A549 (cell line): ENCODE data around the gene FIGN. TPM values are rescaled to one million over a fixed set of nuclear protein-coding genes. Genes with fewer than 3 reads are reported as not detected.

ENCODE experiments used
- ATAC-seq, 2 experiments: fragments of 200-7000 bp in 1 of 2; fragments of >200 bp in 1 of 2; cut with Nextera tagmentation in 1 of 2; cut with Tn5 transposase in 1 of 2; 3 replicates each; pipeline versions ENCODE4 v1.8.0 to v1.9.1; 2018 to 2020; ENCODE audit warnings: mild to moderate bottlenecking in 1 of 2, moderate library complexity in 1 of 2
- CTCF ChIA-PET: fragments of 300-600 bp; sonication (Branson Sonifier 250); formaldehyde crosslinking; extraction: SDS; loops from one replicate; lab custom pipeline; 2021; ENCODE audit warnings: antibody characterized with exemption, inconsistent platforms; lab: Yijun Ruan, JAX
- POLR2A ChIA-PET: fragments of 350-600 bp; formaldehyde crosslinking; extraction: SDS; loops from one replicate; lab custom pipeline; 2021; ENCODE audit warnings: antibody characterized with exemption, inconsistent platforms; lab: Yijun Ruan, JAX
- DNase-seq, 2 experiments: peaks; one replicate each; pipeline versions ENCODE4 v3.0.0 to v3.0.0-alpha.2; 2011 to 2016; ENCODE audit warnings: low read depth in 1 of 2, low spot score in 1 of 2
- FAIRE-seq: peaks from 2 replicates; lab custom pipeline; 2011; peaks lifted over from hg19 to GRCh38; lab: Jason Lieb, UNC
- H3K27ac ChIP-seq, 2 experiments: fragments of >200 bp; sonication (Bioruptor Twin); formaldehyde crosslinking; 3 replicates each; pipeline ENCODE4 v1.5.1; 2016 to 2017
- H3K4me1 ChIP-seq: fragments of >200 bp; sonication (Bioruptor Twin); formaldehyde crosslinking; 3 replicates; pipeline ENCODE4 v1.6.1; 2016
- H3K4me2 ChIP-seq: fragments of >200 bp; sonication (Bioruptor Twin); formaldehyde crosslinking; 3 replicates; pipeline ENCODE4 v1.6.1; 2016
- H3K4me3 ChIP-seq: fragments of >200 bp; sonication (Bioruptor Twin); formaldehyde crosslinking; 3 replicates; pipeline ENCODE4 v1.5.1; 2016
- H3K9me3 ChIP-seq: fragments of >200 bp; sonication (Bioruptor Twin); formaldehyde crosslinking; 3 replicates; pipeline ENCODE4 v1.6.1; 2016
- CBX8 ChIP-seq: fragments of 200-600 bp; sonication (generic); IDR thresholded peaks from 2 replicates; pipeline ENCODE4 v1.6.1; 2016
- EHF ChIP-seq: fragments of 250-450 bp; sonication (Bioruptor Pico); IDR thresholded peaks from 2 replicates; pipeline ENCODE4 v1.5.0; 2020; ENCODE audit warnings: mild to moderate bottlenecking
- EHMT2 ChIP-seq: fragments of 200-600 bp; sonication (generic); IDR thresholded peaks from 2 replicates; pipeline ENCODE4 v1.6.1; 2016; ENCODE audit warnings: antibody characterized with exemption, low read depth, mild to moderate bottlenecking, moderate library complexity
- EP300 ChIP-seq, 2 experiments: fragments of >200 bp; sonication (Bioruptor Twin); formaldehyde crosslinking; IDR thresholded peaks; 2 replicates in 1 of 2; 3 replicates in 1 of 2; pipeline ENCODE4 v1.6.1; 2016 to 2017
- FOXS1 ChIP-seq: fragments of 250-450 bp; sonication (Bioruptor Pico); IDR thresholded peaks from 2 replicates; pipeline ENCODE4 v1.5.0; 2020; ENCODE audit warnings: mild to moderate bottlenecking, moderate library complexity
- HOXB5 ChIP-seq: fragments of 250-450 bp; sonication (Bioruptor Pico); IDR thresholded peaks from 2 replicates; pipeline ENCODE4 v1.5.0; 2020; ENCODE audit warnings: mild to moderate bottlenecking, moderate library complexity
- KDM5A ChIP-seq: fragments of 200-600 bp; sonication (generic); IDR thresholded peaks from 2 replicates; pipeline ENCODE4 v1.6.1; 2016; ENCODE audit warnings: antibody characterized with exemption, mild to moderate bottlenecking
- MAFK ChIP-seq: fragments of 450-650 bp; IDR thresholded peaks from 2 replicates; pipeline ENCODE4 v1.6.1; 2014; ENCODE audit not compliant: partially characterized antibody
- NFE2L2 ChIP-seq: fragments of 150-350 bp; conservative IDR thresholded peaks from 2 replicates; pipeline ENCODE4 v1.6.1; 2014; ENCODE audit warnings: low read length
- PHF8 ChIP-seq: fragments of 200-600 bp; sonication (generic); IDR thresholded peaks from 2 replicates; pipeline ENCODE4 v1.6.1; 2016; ENCODE audit warnings: low read depth, mild to moderate bottlenecking, antibody characterized with exemption, moderate library complexity, borderline replicate concordance
- POLR2A ChIP-seq: IDR thresholded peaks from 2 replicates; pipeline ENCODE4 v1.6.1; 2012; ENCODE audit warnings: mild to moderate bottlenecking, low read length
- POLR2AphosphoS2 ChIP-seq: conservative IDR thresholded peaks from 2 replicates; pipeline ENCODE4 v1.6.1; 2012; ENCODE audit warnings: low read length, improper control_type of control experiment, inconsistent platforms
- RARB ChIP-seq: fragments of 250-450 bp; sonication (Bioruptor Pico); IDR thresholded peaks from 2 replicates; pipeline ENCODE4 v1.8.0; 2021; ENCODE audit warnings: mild to moderate bottlenecking, moderate library complexity
- ZFP36 ChIP-seq: fragments of 450-650 bp; IDR thresholded peaks from 2 replicates; pipeline ENCODE4 v1.6.1; 2014; ENCODE audit warnings: borderline replicate concordance; ENCODE audit not compliant: partially characterized antibody
- ZNF302 ChIP-seq: fragments of 250-450 bp; sonication (Bioruptor Pico); IDR thresholded peaks from 2 replicates; pipeline ENCODE4 v1.9.0; 2021; ENCODE audit warnings: inconsistent platforms, mild to moderate bottlenecking, moderate library complexity
- WGBS: methylation state at CpG from one replicate; pipeline ENCODE4 v1.1.6; 2017; ENCODE audit errors: missing lambda C conversion rate; 5-methylcytosine and 5-hydroxymethylcytosine counted together
- polyA plus RNA-seq, 4 experiments: library from polyadenylated mRNA; depleted of rRNA in 3 of 4; stranded (reverse); fragments of >200 nt; fragmentation: RNase III in 1 of 4; extraction: RNeasy Plus Mini Kit Qiagen cat#74134 plus additional on column Dnase treatment in 1 of 4; gene quantifications; 2 replicates in 3 of 4; 3 replicates in 1 of 4; pipeline ENCODE4 v1.2.3, GENCODE V29; 2011 to 2017
- TF ChIP-seq, protein P1 (sequence below): fragments of 250-450 bp; sonication (Bioruptor Pico); IDR thresholded peaks from 2 replicates; pipeline ENCODE4 v1.5.0; 2021; ENCODE audit warnings: mild to moderate bottlenecking, moderate library complexity, borderline replicate concordance
- TF ChIP-seq, protein P2 (sequence below): fragments of 250-450 bp; sonication (Bioruptor Pico); IDR thresholded peaks from 2 replicates; pipeline ENCODE4 v1.5.0; 2020; ENCODE audit warnings: low read depth, mild to moderate bottlenecking, moderate library complexity
- TF ChIP-seq, protein P3 (sequence below): fragments of 150-350 bp; IDR thresholded peaks from 2 replicates; pipeline ENCODE4 v1.6.1; 2014; ENCODE audit warnings: low read depth, mild to moderate bottlenecking, low read length
- TF ChIP-seq, protein P4 (sequence below): fragments of >200 bp; sonication (Bioruptor Twin); formaldehyde crosslinking; IDR thresholded peaks from 3 replicates; pipeline ENCODE4 v1.6.1; 2016
- TF ChIP-seq, protein P5 (sequence below): IDR thresholded peaks from 2 replicates; pipeline ENCODE4 v1.6.1; 2012; ENCODE audit warnings: low read depth, borderline replicate concordance
- TF ChIP-seq, protein P6 (sequence below): fragments of >200 bp; sonication (Bioruptor Twin); formaldehyde crosslinking; IDR thresholded peaks from 3 replicates; pipeline ENCODE4 v1.5.1; 2016

The FIGN gene
- polyA plus RNA-seq, 2 of the 4 experiments (the other 2 are of a cell fraction), result 1.9 to 3.8 TPM

DNA sequence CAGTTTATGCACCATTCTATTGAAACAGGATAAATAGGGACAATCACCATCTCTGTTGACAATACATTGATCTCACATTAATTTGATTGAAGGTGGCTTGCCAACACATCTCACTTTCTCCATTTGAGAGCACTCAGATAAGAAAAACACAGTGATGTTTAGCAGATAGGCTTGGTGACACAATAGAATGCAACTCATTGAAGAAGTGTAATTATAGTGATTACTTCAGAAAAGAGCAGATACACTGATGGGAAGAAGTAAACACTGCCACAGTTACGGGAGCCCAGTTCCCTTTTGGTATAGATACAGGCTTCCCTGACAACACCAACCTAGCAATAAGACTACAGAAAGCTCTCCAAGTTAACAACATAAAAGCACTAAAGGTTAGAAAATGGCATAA, 89.1 kb downstream of the FIGN start (continued):
- TF ChIP-seq, protein P1, sequence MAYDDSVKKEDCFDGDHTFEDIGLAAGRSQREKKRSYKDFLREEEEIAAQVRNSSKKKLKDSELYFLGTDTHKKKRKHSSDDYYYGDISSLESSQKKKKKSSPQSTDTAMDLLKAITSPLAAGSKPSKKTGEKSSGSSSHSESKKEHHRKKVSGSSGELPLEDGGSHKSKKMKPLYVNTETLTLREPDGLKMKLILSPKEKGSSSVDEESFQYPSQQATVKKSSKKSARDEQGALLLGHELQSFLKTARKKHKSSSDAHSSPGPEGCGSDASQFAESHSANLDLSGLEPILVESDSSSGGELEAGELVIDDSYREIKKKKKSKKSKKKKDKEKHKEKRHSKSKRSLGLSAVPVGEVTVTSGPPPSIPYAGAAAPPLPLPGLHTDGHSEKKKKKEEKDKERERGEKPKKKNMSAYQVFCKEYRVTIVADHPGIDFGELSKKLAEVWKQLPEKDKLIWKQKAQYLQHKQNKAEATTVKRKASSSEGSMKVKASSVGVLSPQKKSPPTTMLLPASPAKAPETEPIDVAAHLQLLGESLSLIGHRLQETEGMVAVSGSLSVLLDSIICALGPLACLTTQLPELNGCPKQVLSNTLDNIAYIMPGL, result no peak
- no peak for TF ChIP-seq HOXB5

DNA sequence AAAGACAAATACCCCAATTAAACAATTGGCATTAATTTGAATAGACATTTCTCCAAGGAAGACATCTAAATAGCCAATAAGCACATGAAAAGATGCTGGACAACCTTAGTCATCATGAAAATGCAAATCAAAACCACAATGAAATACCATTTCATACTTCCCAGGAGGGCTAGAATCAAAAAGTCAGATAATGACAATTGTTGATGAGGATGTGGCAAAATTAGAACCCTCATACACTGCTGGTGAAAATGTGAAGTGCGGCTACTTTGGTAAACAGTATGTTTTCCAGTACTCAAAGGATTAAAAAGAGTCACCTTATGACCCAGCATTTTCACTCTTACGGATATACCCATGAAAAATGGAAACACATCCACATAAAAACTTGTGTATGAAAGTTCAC, 91.6 kb downstream of the FIGN start:
- Histone ChIP-seq H3K4me2 (no peak overlapping the region), H3K4me3 (no peak overlapping the region), H3K27ac (no peak overlapping the region), H3K4me1 (no peaks in the 10 kb centered on the region), H3K9me3 (no peaks in the 10 kb centered on the region)
- ATAC-seq (0 out of 6 replicates have a peak, but pooled peaks of 1 of the 2 experiments have one; percentile 40), DNase-seq (no peak), FAIRE-seq (no peak)
- ChIA-PET CTCF (interaction anchor here (0.6 kb wide), 1 partner anchor 1120 kb away, joined by 3 read pairs; no protein-coding TSS in a partner anchor), POLR2A (no interaction called here)
- TF ChIP-seq NFE2L2, result no peak
- 84% methylated on average over 2 of the region's 2 CpGs for WGBS

DNA sequence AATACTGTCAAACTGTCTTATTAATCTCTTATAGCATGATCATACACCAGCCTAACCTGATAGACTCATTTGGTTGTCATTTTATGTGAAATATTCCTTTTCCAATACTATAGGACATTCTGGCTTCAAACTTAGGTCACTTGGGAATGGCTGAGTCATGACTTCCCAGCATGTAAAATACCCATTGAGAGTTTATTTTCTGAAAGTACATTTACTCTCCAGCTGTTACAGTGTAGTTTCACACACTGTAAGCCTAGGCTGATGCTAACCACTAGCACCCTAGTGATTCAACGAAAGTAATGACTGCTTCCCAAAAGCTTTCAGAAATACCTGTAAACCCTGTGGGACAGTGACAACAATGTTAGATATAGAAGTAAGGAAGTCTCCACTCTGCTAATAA, 93.8 kb downstream of the FIGN start:
- H3K4me2 ChIP-seq, result no peak overlapping the region
- ATAC-seq (no peak), DNase-seq (no peak), FAIRE-seq (no peak)
- CTCF ChIA-PET, result no interaction called here
- H3K4me1 ChIP-seq, result no peaks in the 10 kb centered on the region
- H3K27ac ChIP-seq, result 0 out of 6 replicates have a peak overlapping the region, but pooled peaks of 1 of the 2 experiments have one; percentile 29
- H3K4me3 ChIP-seq, result no peak overlapping the region
- no peaks in the 10 kb centered on the region for H3K9me3 ChIP-seq
- TF ChIP-seq EHF (CRISPR knock-in tag), result no peak
- TF ChIP-seq, protein P2, sequence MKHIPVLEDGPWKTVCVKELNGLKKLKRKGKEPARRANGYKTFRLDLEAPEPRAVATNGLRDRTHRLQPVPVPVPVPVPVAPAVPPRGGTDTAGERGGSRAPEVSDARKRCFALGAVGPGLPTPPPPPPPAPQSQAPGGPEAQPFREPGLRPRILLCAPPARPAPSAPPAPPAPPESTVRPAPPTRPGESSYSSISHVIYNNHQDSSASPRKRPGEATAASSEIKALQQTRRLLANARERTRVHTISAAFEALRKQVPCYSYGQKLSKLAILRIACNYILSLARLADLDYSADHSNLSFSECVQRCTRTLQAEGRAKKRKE (CRISPR knock-in tag), result no peak
- no peak for TF ChIP-seq NFE2L2
- TF ChIP-seq, protein P3, sequence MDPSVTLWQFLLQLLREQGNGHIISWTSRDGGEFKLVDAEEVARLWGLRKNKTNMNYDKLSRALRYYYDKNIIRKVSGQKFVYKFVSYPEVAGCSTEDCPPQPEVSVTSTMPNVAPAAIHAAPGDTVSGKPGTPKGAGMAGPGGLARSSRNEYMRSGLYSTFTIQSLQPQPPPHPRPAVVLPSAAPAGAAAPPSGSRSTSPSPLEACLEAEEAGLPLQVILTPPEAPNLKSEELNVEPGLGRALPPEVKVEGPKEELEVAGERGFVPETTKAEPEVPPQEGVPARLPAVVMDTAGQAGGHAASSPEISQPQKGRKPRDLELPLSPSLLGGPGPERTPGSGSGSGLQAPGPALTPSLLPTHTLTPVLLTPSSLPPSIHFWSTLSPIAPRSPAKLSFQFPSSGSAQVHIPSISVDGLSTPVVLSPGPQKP, result no peak
- TF ChIP-seq, protein P4, sequence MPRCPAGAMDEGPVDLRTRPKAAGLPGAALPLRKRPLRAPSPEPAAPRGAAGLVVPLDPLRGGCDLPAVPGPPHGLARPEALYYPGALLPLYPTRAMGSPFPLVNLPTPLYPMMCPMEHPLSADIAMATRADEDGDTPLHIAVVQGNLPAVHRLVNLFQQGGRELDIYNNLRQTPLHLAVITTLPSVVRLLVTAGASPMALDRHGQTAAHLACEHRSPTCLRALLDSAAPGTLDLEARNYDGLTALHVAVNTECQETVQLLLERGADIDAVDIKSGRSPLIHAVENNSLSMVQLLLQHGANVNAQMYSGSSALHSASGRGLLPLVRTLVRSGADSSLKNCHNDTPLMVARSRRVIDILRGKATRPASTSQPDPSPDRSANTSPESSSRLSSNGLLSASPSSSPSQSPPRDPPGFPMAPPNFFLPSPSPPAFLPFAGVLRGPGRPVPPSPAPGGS, result no peak
- TF ChIP-seq POLR2AphosphoS2, result no peak
- TF ChIP-seq MAFK, result peak; percentile 24
- no peak for TF ChIP-seq ZNF302
- 89% methylated on average over 1 of the region's 1 CpG for WGBS
- POLR2A ChIA-PET, result no interaction called here

DNA sequence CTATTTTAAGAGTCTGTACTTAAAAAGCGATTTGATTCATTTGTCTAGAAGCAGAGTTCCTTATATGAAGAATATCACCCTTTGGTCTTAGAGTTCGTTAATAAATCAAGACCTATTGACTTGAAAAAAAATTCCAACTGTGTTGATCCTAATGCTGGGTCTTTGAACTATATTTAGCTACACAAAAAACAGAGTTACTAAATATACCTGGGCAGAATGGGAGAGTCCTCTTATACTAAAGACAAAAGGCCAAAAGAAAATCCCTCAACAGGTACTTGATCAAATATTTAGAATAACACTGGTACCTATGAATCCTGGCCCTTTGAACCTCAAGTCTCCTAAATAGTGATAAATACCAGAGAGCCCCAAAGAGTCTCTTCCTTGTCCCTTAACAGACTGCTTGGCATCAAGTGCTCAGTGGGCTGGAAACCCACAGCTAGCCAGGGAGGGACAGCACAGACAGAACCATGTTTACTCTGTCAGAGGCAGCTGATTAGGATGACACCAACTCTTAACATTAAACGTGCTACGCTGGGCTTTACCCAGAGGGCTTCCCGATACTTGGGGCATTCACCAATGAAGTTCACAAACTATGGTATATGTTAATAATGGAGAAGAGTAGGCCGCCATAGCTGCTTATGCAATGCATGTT, 95.1 kb downstream of the FIGN start:
- TF ChIP-seq EHMT2, result no peak
- no peak for TF ChIP-seq ZFP36
- no peak for TF ChIP-seq POLR2A
- TF ChIP-seq, protein P5, sequence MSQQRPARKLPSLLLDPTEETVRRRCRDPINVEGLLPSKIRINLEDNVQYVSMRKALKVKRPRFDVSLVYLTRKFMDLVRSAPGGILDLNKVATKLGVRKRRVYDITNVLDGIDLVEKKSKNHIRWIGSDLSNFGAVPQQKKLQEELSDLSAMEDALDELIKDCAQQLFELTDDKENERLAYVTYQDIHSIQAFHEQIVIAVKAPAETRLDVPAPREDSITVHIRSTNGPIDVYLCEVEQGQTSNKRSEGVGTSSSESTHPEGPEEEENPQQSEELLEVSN, result no peak
- TF ChIP-seq, protein P6, sequence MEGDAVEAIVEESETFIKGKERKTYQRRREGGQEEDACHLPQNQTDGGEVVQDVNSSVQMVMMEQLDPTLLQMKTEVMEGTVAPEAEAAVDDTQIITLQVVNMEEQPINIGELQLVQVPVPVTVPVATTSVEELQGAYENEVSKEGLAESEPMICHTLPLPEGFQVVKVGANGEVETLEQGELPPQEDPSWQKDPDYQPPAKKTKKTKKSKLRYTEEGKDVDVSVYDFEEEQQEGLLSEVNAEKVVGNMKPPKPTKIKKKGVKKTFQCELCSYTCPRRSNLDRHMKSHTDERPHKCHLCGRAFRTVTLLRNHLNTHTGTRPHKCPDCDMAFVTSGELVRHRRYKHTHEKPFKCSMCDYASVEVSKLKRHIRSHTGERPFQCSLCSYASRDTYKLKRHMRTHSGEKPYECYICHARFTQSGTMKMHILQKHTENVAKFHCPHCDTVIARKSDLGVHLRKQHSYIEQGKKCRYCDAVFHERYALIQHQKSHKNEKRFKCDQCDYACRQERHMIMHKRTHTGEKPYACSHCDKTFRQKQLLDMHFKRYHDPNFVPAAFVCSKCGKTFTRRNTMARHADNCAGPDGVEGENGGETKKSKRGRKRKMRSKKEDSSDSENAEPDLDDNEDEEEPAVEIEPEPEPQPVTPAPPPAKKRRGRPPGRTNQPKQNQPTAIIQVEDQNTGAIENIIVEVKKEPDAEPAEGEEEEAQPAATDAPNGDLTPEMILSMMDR, result no peak
- TF ChIP-seq, protein P2 (CRISPR knock-in tag), result no peak
- no peak for TF ChIP-seq KDM5A
- no peak for TF ChIP-seq CBX8
- TF ChIP-seq FOXS1, result no peak
- no peak for TF ChIP-seq POLR2AphosphoS2
- TF ChIP-seq PHF8, result no peak
- TF ChIP-seq RARB, result no peak
- no peak for TF ChIP-seq EP300 (IDR thresholded peaks at IDR 0.05)
- no peak overlapping the region for H3K4me3 ChIP-seq
- no peak for ATAC-seq
- WGBS, result 92% methylated on average over 6 of the region's 6 CpGs
- no peaks in the 10 kb centered on the region for H3K9me3 ChIP-seq
- FAIRE-seq, result no peak
- no peak overlapping the region for H3K27ac ChIP-seq
- no peaks in the 10 kb centered on the region for H3K4me1 ChIP-seq
- ChIA-PET CTCF (no interaction called here), POLR2A (no interaction called here)
- DNase-seq, result no peak
- H3K4me2 ChIP-seq, result no peak overlapping the region
